IPS-15b (cell line): Measurements from ENCODE around the gene ADGRA3.

Experiments used
- H3K27me3 ChIP-seq: one replicate; pipeline ENCODE4 v1.6.1; 2013; ENCODE audit warnings: low read length; ENCODE audit not compliant: control insufficient read depth, insufficient read depth
- H3K36me3 ChIP-seq: one replicate; pipeline ENCODE4 v1.6.1; 2013; ENCODE audit warnings: low read length; ENCODE audit not compliant: control insufficient read depth, insufficient read depth
- H3K4me1 ChIP-seq: one replicate; pipeline ENCODE4 v1.6.1; 2013; ENCODE audit warnings: mild to moderate bottlenecking, low read length; ENCODE audit not compliant: control insufficient read depth, insufficient read depth
- H3K4me3 ChIP-seq: one replicate; pipeline ENCODE4 v1.5.1; 2013; ENCODE audit warnings: low read depth, low read length
- H3K9ac ChIP-seq: one replicate; pipeline ENCODE4 v1.6.1; 2013; ENCODE audit warnings: low read depth, mild to moderate bottlenecking, low read length
- H3K9me3 ChIP-seq: one replicate; pipeline ENCODE4 v1.6.1; 2013; ENCODE audit warnings: mild to moderate bottlenecking, low read length; ENCODE audit not compliant: control insufficient read depth, insufficient read depth

Gene ADGRA3

GRCh38 chr4:22343606-22344005 lies 172.3 kb downstream of the ADGRA3 start:
- Histone ChIP-seq H3K27me3 (no peaks in the 10 kb centered on the region), H3K4me3 (no peak overlapping the region), H3K9ac (no peak overlapping the region), H3K9me3 (no peaks in the 10 kb centered on the region), H3K4me1 (no peaks in the 10 kb centered on the region), H3K36me3 (no peaks in the 10 kb centered on the region)

GRCh38 chr4:22339491-22339890 lies 176.4 kb downstream of the ADGRA3 start:
- H3K27me3 ChIP-seq: no peaks in the 10 kb centered on the region
- H3K4me1 ChIP-seq: no peaks in the 10 kb centered on the region
- H3K4me3 ChIP-seq: no peak overlapping the region
- H3K36me3 ChIP-seq: no peaks in the 10 kb centered on the region
- H3K9ac ChIP-seq: no peak overlapping the region
- no peaks in the 10 kb centered on the region for H3K9me3 ChIP-seq

DNA sequence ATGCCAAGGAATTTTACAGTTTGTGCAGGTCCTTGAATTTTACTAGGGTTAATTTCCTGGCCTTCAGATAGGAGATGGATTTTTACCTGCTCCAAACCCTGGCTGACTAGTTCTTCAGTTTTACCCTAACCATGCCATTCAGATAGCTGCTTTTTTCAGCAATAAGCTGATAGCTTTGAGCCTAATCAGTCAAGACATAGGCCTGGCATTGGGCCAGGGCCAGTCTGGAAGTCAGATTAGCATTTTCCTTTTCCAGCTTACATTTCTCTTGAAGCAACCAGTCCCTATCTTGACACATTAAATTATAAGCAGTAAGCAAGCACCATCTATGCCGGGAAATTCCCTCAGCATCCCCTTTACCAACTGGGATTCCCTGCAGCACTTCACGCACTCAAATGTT lies 177.1 kb downstream of the ADGRA3 start:
- no peak overlapping the region for H3K4me3 ChIP-seq
- no peak overlapping the region for H3K9ac ChIP-seq
- no peaks in the 10 kb centered on the region for H3K9me3 ChIP-seq
- no peaks in the 10 kb centered on the region for H3K36me3 ChIP-seq
- no peaks in the 10 kb centered on the region for H3K27me3 ChIP-seq
- no peaks in the 10 kb centered on the region for H3K4me1 ChIP-seq
